Subcutaneous preadipocyte (primary cell): Measurements from ENCODE around the gene CEP164. TPM values are rescaled to one million over a fixed set of nuclear protein-coding genes. Genes with fewer than 3 reads are reported as not detected.

Experiments used
- total RNA-seq: library from RNA; depleted of rRNA; stranded (reverse); fragments of >200 nt; gene quantifications from 2 replicates; pipeline ENCODE4 v1.2.3, GENCODE V29; 2012

Gene CEP164
- total RNA-seq: 26.5 and 41.1 TPM in 2 replicates

GRCh38 chr11:117327567-117328374 lies at the start of gene CEP164:
CEP164 (plus strand) TSS chr11:117327854; CDS start chr11:117338587, 10,733 bp downstream.

GRCh38 chr11:117290809-117291396 lies 36.8 kb upstream of the CEP164 start, which contains the start of gene BACE1-AS:
BACE1-AS (plus strand) TSS chr11:117291346.

GRCh38 chr11:117316197-117316961 lies 11.3 kb upstream of the CEP164 start, which contains the start of gene BACE1:
BACE1 (minus strand) TSS chr11:117316256; CDS start chr11:117315795, 461 bp downstream.

Other genes starting within 250 kb of the CEP164 start
- gene SIK3, start 229.4 kb upstream of the CEP164 start, total RNA-seq: 15.4 and 23.1 TPM in 2 replicates
- gene PAFAH1B2, start 183.6 kb upstream of the CEP164 start, total RNA-seq: 93.7 and 138 TPM in 2 replicates
- gene SIDT2, start 149.1 kb upstream of the CEP164 start, total RNA-seq: 10.3 and 16.2 TPM in 2 replicates
- 6.3 and 62.5 TPM in 2 replicates for gene TAGLN, start 128.5 kb upstream of the CEP164 start, total RNA-seq
- gene PCSK7, start 95.8 kb upstream of the CEP164 start, total RNA-seq: 29.0 and 43.0 TPM in 2 replicates
- 10.3 and 12.5 TPM in 2 replicates for gene RNF214, start 95.2 kb upstream of the CEP164 start, total RNA-seq
- 3.7 and 4.1 TPM in 2 replicates for gene BACE1-AS, start 36.5 kb upstream of the CEP164 start, total RNA-seq
- 24.6 and 27.8 TPM in 2 replicates for gene BACE1, start 11.6 kb upstream of the CEP164 start, total RNA-seq